Sigmoid colon (tissue), 4 donors: ENCODE measurements around the gene PMS1.

Experiments used
- POLR2AphosphoS5 ChIP-seq, 4 donors: sonication (generic); formaldehyde crosslinking; IDR thresholded peaks; one replicate each; pipeline ENCODE4 v1.6.1; 2017; ENCODE audit warnings: antibody characterized with exemption in 4 of 4
- TF ChIP-seq, protein P1 (sequence below), 4 experiments: fragments of 450-650 bp in 3 of 4; fragments of 200-600 bp in 1 of 4; IDR thresholded peaks; one replicate each; pipeline ENCODE4 v1.5.1; 2016 to 2019; ENCODE audit warnings: antibody characterized with exemption in 4 of 4, mild to moderate bottlenecking in 3 of 4, moderate library complexity in 2 of 4

DNA sequence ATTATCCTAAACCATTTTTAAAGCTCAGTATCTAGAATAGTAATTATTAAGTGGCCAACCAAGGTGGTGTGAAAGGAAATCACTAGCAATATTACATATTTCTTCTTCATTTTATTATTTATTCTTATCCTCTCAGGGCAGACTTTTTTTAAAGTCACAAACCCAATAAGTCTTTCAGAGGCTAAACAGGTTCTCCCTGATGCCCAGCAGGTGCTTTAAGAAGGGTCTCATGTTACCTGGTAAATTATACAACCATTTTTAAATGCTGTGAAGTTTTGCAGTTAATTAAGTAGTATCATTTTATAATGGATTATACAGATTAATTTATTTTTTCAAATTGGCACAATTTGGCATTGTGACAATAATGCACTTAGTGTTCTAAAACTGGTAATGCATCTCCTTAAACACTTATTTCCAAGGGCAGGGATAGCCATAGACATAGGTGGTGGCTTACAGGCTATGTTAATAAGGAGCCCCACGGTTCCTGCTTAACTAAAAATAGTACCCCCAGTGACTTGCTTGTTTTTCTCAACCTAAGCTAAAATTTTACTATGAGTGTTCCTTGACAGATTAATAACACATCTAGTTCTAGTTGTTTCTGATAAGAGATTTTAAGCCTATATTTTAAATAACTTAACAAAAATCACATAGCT lies 67.0 kb downstream of the PMS1 start:
- TF ChIP-seq, protein P1, sequence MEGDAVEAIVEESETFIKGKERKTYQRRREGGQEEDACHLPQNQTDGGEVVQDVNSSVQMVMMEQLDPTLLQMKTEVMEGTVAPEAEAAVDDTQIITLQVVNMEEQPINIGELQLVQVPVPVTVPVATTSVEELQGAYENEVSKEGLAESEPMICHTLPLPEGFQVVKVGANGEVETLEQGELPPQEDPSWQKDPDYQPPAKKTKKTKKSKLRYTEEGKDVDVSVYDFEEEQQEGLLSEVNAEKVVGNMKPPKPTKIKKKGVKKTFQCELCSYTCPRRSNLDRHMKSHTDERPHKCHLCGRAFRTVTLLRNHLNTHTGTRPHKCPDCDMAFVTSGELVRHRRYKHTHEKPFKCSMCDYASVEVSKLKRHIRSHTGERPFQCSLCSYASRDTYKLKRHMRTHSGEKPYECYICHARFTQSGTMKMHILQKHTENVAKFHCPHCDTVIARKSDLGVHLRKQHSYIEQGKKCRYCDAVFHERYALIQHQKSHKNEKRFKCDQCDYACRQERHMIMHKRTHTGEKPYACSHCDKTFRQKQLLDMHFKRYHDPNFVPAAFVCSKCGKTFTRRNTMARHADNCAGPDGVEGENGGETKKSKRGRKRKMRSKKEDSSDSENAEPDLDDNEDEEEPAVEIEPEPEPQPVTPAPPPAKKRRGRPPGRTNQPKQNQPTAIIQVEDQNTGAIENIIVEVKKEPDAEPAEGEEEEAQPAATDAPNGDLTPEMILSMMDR (IDR thresholded peaks at IDR 0.05), result no peak
- no peak for TF ChIP-seq POLR2AphosphoS5 (IDR thresholded peaks at IDR 0.05)
